Dermis blood vessel endothelial cell (primary cell): ENCODE results near the gene KIAA1671. TPM values are rescaled to one million over a fixed set of nuclear protein-coding genes. Genes with fewer than 3 reads are reported as not detected.
A peak's percentile ranks its signal among the peaks of the same experiment; 100 is the strongest.

Experiments used
- DNase-seq: peaks from one replicate; pipeline ENCODE4 v3.0.0; 2010
- total RNA-seq: library from RNA; depleted of rRNA; stranded (reverse); fragments of >200 nt; gene quantifications from 2 replicates; pipeline ENCODE4 v1.2.3, GENCODE V29; 2014

Gene KIAA1671
- total RNA-seq, 1 donor from 2014 or later = 41.9 TPM

- DNase-seq = no peak
These were observed 92.6 kb downstream of the KIAA1671 start for GRCh38 chr22:25045159-25045558.

GRCh38 chr22:25048071-25048470 is 95.6 kb downstream of the KIAA1671 start:
- DNase-seq = no peak

GRCh38 chr22:25048659-25049647 is 96.4 kb downstream of the KIAA1671 start:
- DNase-seq = peak; percentile 83

GRCh38 chr22:25049770-25050169 is 97.3 kb downstream of the KIAA1671 start:
- DNase-seq = no peak

GRCh38 chr22:25050566-25050965 is 98.0 kb downstream of the KIAA1671 start:
- DNase-seq = no peak

- DNase-seq = no peak
These were observed 98.6 kb downstream of the KIAA1671 start for GRCh38 chr22:25051073-25051472.

GRCh38 chr22:25051983-25052710 is 99.6 kb downstream of the KIAA1671 start:
- no peak for DNase-seq

- DNase-seq = peak; percentile 28
These were observed 100.8 kb downstream of the KIAA1671 start for GRCh38 chr22:25053153-25053805.

GRCh38 chr22:25054943-25055511 is 102.5 kb downstream of the KIAA1671 start:
- DNase-seq = peak; percentile 26

- peak; percentile 77 for DNase-seq
These were observed 104.7 kb downstream of the KIAA1671 start for GRCh38 chr22:25057013-25057881.

- DNase-seq = no peak
These were observed 106.9 kb downstream of the KIAA1671 start for GRCh38 chr22:25059438-25059837.

GRCh38 chr22:25060522-25061071 is 108.1 kb downstream of the KIAA1671 start:
- DNase-seq = no peak

GRCh38 chr22:25061134-25061533 is 108.6 kb downstream of the KIAA1671 start:
- no peak for DNase-seq

- no peak for DNase-seq
These were observed 109.3 kb downstream of the KIAA1671 start for GRCh38 chr22:25061605-25062376.

- DNase-seq = peak; percentile 41
These were observed 110.0 kb downstream of the KIAA1671 start for GRCh38 chr22:25062386-25063085.

- DNase-seq = no peak
These were observed 112.5 kb downstream of the KIAA1671 start for GRCh38 chr22:25064894-25065560.

- no peak for DNase-seq
These were observed 114.4 kb downstream of the KIAA1671 start for GRCh38 chr22:25066861-25067435.

- DNase-seq = no peak
These were observed 115.4 kb downstream of the KIAA1671 start for GRCh38 chr22:25067851-25068421.
